Epithelial cell of proximal tubule (primary cell): ENCODE results near the gene MALRD1. TPM values are rescaled to one million over a fixed set of nuclear protein-coding genes. Genes with fewer than 3 reads are reported as not detected.
A peak's percentile ranks its signal among the peaks of the same experiment; 100 is the strongest.

ENCODE experiments used
- DNase-seq: peaks from one replicate; pipeline ENCODE4 v3.0.0-alpha.2; 2011; ENCODE audit warnings: low read depth
- H3K4me3 ChIP-seq: 2 replicates; pipeline ENCODE4 v1.5.1; 2011; ENCODE audit warnings: low read depth, mild to moderate bottlenecking, low read length
- CTCF ChIP-seq: conservative IDR thresholded peaks from 2 replicates; pipeline ENCODE4 v1.5.1; 2012; ENCODE audit warnings: low read depth, mild to moderate bottlenecking, low read length
- total RNA-seq: library from RNA; depleted of rRNA; stranded (reverse); fragments of >200 nt; gene quantifications from 2 replicates; pipeline ENCODE4 v1.2.3, GENCODE V29; 2015

MALRD1 gene
- total RNA-seq, 1 donor from 2014 or later = 0.06 TPM

DNA sequence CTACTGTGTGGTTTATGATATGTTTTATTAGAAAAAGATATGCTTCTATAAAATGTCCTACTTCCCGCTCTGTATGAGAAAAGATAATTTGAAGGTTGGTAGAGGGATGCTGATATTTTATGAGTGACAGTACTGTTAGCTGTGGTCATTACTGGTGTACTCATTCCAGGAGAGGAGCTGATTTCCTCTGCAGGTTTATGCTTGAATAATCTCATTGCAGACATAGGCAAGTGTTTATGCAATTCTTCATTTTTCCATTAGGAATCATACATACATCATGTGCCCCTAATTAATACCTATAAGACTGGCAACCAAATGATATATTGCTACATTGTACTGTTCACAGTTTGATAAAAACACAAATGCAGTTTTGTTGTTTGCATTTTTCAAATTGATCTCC, 269.4 kb downstream of the MALRD1 start:
- H3K4me3 ChIP-seq = no peak overlapping the region
- no peak for TF ChIP-seq CTCF
- DNase-seq = no peak

DNA sequence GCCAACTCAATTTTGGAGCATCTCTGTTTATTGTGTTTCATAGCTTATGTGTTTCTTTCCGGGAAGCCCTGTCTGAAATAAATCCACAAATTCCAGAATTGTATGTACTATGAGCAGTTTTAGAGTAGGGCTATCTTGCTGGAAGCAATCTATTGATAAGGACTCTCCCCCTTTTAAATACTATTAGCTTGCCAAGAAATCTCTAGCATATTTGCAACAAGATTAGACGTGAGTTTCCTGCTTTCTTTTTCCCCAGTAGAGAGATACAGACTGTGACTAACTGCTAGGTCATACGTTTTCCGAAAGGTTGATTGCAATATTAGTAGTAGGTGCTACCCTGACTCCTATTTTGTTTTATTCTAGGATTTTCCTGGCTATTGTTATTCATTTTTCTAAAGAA, 277.0 kb downstream of the MALRD1 start:
- no peak for TF ChIP-seq CTCF
- no peak for DNase-seq
- H3K4me3 ChIP-seq = no peak overlapping the region

DNA sequence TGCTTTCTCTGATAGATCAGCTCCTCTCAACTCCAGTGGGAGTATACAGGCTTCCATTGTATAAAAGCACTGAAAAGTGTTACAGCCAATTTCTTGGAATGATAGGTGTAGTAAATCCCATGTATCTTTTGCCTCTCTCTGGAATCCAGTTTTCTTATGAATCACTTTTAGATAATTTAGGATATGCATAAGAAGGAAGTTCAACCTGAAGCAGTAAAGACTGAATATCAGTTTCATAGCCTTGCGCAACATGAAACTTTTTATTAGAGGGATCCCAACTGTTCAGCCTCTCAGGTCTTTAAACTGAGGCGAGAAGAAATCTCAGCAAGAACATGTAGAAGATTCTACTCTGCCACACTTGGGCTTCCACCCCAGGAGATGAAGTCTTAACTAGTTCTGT, 280.0 kb downstream of the MALRD1 start:
- no peak overlapping the region for H3K4me3 ChIP-seq
- DNase-seq = no peak
- TF ChIP-seq CTCF = no peak

DNA sequence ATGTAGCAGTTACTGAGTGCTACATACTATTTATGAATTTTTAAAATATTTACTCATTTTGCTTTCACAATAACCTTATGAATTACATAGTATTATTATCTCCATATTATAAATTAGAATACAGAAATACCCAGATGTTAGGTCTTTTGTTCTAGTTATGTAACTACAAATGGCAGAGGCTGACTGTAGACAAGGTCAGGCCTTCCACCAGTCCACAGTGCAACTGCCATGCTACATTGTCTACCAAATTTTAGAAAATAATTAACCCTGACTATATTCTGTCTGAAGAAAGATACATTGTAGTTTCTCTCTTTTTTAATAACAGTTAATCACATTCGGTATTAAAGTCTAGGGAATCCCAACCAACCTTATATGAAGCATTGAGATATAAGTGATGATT, 280.9 kb downstream of the MALRD1 start:
- TF ChIP-seq CTCF = no peak
- H3K4me3 ChIP-seq = no peak overlapping the region
- no peak for DNase-seq

DNA sequence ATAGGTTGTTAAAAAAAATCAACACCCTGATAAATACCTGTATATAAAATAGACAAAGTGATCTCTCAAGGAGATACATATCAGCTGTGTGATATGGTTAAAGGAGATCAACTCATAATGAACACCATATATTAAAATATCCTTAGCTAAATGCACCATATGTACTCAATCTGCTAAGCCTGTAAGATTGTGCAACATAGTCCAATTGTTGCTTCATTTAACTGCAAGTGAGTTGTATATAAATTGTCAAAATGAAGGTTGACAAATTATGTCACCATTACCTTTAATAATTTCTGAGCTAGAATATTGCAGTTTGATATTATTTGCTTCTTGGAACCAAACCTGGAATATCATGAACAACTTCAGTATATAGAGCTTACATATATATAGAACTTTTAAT, 283.7 kb downstream of the MALRD1 start:
- no peak overlapping the region for H3K4me3 ChIP-seq
- no peak for DNase-seq
- no peak for TF ChIP-seq CTCF

DNA sequence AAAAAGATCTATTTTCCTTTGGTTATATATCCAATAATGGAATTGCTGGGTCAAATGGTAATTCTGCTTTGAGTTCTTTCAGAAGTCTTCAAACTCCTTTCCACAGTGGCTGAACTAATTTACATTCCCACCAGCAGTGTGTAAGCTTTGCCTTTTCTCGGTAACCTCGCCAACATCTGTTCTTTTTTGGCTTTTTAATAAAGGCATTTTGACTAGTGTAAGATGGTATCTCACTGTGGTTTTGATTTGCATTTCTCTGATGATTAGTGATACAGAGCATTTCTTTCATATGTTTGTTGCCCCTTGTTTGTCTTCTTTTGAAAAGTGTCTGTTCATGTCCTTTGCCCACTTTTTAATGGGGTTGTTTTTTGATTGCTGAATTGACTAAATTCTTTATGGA, 285.0 kb downstream of the MALRD1 start:
- no peak overlapping the region for H3K4me3 ChIP-seq
- no peak for TF ChIP-seq CTCF
- no peak for DNase-seq

DNA sequence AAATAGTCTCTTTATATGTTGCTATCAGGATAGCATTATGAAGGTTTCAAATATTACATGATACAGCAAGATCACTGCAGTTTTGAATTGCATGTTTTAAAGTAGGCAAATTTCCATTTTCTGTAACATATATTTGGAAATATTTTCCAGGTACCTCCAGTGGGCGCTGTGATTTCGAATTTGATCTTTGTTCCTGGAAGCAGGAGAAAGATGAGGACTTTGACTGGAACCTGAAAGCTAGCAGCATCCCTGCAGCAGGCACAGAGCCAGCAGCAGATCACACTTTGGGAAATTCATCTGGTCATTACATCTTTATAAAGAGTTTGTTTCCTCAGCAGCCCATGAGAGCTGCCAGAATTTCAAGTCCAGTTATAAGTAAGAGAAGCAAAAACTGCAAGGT, 299.0 kb downstream of the MALRD1 start:
- TF ChIP-seq CTCF = peak; percentile 47
- no peak for DNase-seq
- no peak overlapping the region for H3K4me3 ChIP-seq
